ENCODE data around the gene CALHM3.

CALHM3 gene

GRCh38 chr10:103469201-103469600 is 9.8 kb downstream of the CALHM3 start:
- TF ChIP-seq CTCF (IDR thresholded peaks at IDR 0.05; ENCODE audit: extremely low read depth, missing control alignments) = no peak
- no peak for DNase-seq (ENCODE audit: low spot score)

GRCh38 chr10:103467406-103467805 is 11.6 kb downstream of the CALHM3 start:
- no peak for TF ChIP-seq CTCF (IDR thresholded peaks at IDR 0.05; ENCODE audit: extremely low read depth, missing control alignments)

GRCh38 chr10:103466734-103467133 is 12.3 kb downstream of the CALHM3 start:
- TF ChIP-seq CTCF (IDR thresholded peaks at IDR 0.05; ENCODE audit: extremely low read depth, missing control alignments) = no peak
- DNase-seq (ENCODE audit: low spot score) = no peak

More at GRCh38 chr10:103467406-103467805, 11.6 kb downstream of the CALHM3 start:
- peak; percentile 78 for DNase-seq (ENCODE audit: low spot score)

GRCh38 chr10:103465411-103466179 is 13.4 kb downstream of the CALHM3 start:
- TF ChIP-seq CTCF (IDR thresholded peaks at IDR 0.05; ENCODE audit: extremely low read depth, missing control alignments) = no peak
- no peak for DNase-seq (ENCODE audit: low spot score)

GRCh38 chr10:103463499-103463898 is 15.5 kb downstream of the CALHM3 start:
- DNase-seq (ENCODE audit: low spot score) = no peak
- TF ChIP-seq CTCF (IDR thresholded peaks at IDR 0.05; ENCODE audit: extremely low read depth, missing control alignments) = no peak

- no peak for DNase-seq (ENCODE audit: low spot score)
- TF ChIP-seq CTCF (IDR thresholded peaks at IDR 0.05; ENCODE audit: extremely low read depth, missing control alignments) = no peak
These were observed 19.4 kb downstream of the CALHM3 start for GRCh38 chr10:103459615-103460014.

GRCh38 chr10:103458720-103459119 is 20.3 kb downstream of the CALHM3 start, which contains the start of gene CALHM1:
Gene CALHM1, minus strand, starts transcription at chr10:103458900. Its CDS starts 149 bp downstream, at chr10:103458751.
- TF ChIP-seq CTCF (IDR thresholded peaks at IDR 0.05; ENCODE audit: extremely low read depth, missing control alignments) = no peak
- peak; percentile 87 for DNase-seq (ENCODE audit: low spot score)
